HAP-1 (cell line): ENCODE results near the gene CORIN.

Experiments
- DNase-seq, 2 experiments: peaks; one replicate each; pipeline ENCODE4 v3.0.0-alpha.2; 2016 to 2020; ENCODE audit warnings: low spot score in 2 of 2
- H3K27me3 ChIP-seq: fragments of 250-450 bp; sonication (Bioruptor Pico); 2 replicates; pipeline ENCODE4 v1.5.1; 2020; ENCODE audit warnings: low read depth, mild to moderate bottlenecking, moderate library complexity
- H3K36me3 ChIP-seq: fragments of 250-450 bp; sonication (Bioruptor Pico); replicated peaks from 2 replicates; pipeline ENCODE4 v1.5.1; 2020; ENCODE audit warnings: mild to moderate bottlenecking
- H3K4me1 ChIP-seq: fragments of 250-450 bp; sonication (Bioruptor Pico); 2 replicates; pipeline ENCODE4 v1.5.1; 2020; ENCODE audit warnings: mild to moderate bottlenecking
- H3K4me3 ChIP-seq: fragments of 250-450 bp; sonication (Bioruptor Pico); 2 replicates; pipeline ENCODE4 v1.5.1; 2020; ENCODE audit warnings: mild to moderate bottlenecking, moderate library complexity
- H3K9me3 ChIP-seq: fragments of 250-450 bp; sonication (Bioruptor Pico); 2 replicates; pipeline ENCODE4 v1.5.1; 2020; ENCODE audit warnings: mild to moderate bottlenecking, moderate library complexity
- in situ Hi-C: fragments of 300-500 bp; cut with MboI; formaldehyde crosslinking; loops from 3 replicates; pipeline ENCODE4 v1.14.3; 2020; ENCODE audit warnings: low sequenced_read_pairs, inconsistent platforms, mixed read lengths

The CORIN gene

GRCh38 chr4:47746122-47746521 is 91.7 kb downstream of the CORIN start:
- Histone ChIP-seq H3K36me3 (no peaks in the 10 kb centered on the region), H3K27me3 (no peaks in the 10 kb centered on the region), H3K4me1 (peaks cover 5% of the 10 kb centered on the region; the same call in 1 of the 2 replicates), H3K4me3 (no peak overlapping the region), H3K9me3 (no peaks in the 10 kb centered on the region)
- no peak for DNase-seq
- in situ Hi-C loops = no loop called here

GRCh38 chr4:47744843-47745382 is 93.0 kb downstream of the CORIN start:
- no peak overlapping the region for H3K4me3 ChIP-seq
- H3K27me3 ChIP-seq = no peaks in the 10 kb centered on the region
- H3K36me3 ChIP-seq = no peaks in the 10 kb centered on the region
- H3K9me3 ChIP-seq = no peaks in the 10 kb centered on the region
- H3K4me1 ChIP-seq = peaks cover 5% of the 10 kb centered on the region; the same call in 1 of the 2 replicates
- no peak for DNase-seq
- in situ Hi-C loops = no loop called here

GRCh38 chr4:47744253-47744652 is 93.6 kb downstream of the CORIN start:
- H3K36me3 ChIP-seq = no peaks in the 10 kb centered on the region
- H3K9me3 ChIP-seq = no peaks in the 10 kb centered on the region
- in situ Hi-C loops = no loop called here
- DNase-seq = no peak
- no peak overlapping the region for H3K4me3 ChIP-seq
- H3K4me1 ChIP-seq = peaks cover 5% of the 10 kb centered on the region; the same call in 1 of the 2 replicates
- H3K27me3 ChIP-seq = no peaks in the 10 kb centered on the region

GRCh38 chr4:47741200-47741599 is 96.7 kb downstream of the CORIN start:
- no peaks in the 10 kb centered on the region for H3K4me1 ChIP-seq
- no peaks in the 10 kb centered on the region for H3K36me3 ChIP-seq
- H3K9me3 ChIP-seq = no peaks in the 10 kb centered on the region
- no peak overlapping the region for H3K4me3 ChIP-seq
- no peaks in the 10 kb centered on the region for H3K27me3 ChIP-seq
- DNase-seq = no peak
- in situ Hi-C loops = no loop called here

- DNase-seq = no peak
- Histone ChIP-seq H3K9me3 (no peaks in the 10 kb centered on the region), H3K4me3 (no peak overlapping the region), H3K4me1 (no peaks in the 10 kb centered on the region), H3K36me3 (no peaks in the 10 kb centered on the region), H3K27me3 (no peaks in the 10 kb centered on the region)
- in situ Hi-C loops = no loop called here
Measured at GRCh38 chr4:47737326-47737725, 100.5 kb downstream of the CORIN start.

- no peaks in the 10 kb centered on the region for H3K9me3 ChIP-seq
- no peaks in the 10 kb centered on the region for H3K27me3 ChIP-seq
- no peak overlapping the region for H3K4me3 ChIP-seq
- in situ Hi-C loops = no loop called here
- no peak for DNase-seq
- no peaks in the 10 kb centered on the region for H3K4me1 ChIP-seq
- no peaks in the 10 kb centered on the region for H3K36me3 ChIP-seq
Measured at GRCh38 chr4:47736555-47736954, 101.3 kb downstream of the CORIN start.

GRCh38 chr4:47736146-47736545 is 101.7 kb downstream of the CORIN start:
- Histone ChIP-seq H3K36me3 (no peaks in the 10 kb centered on the region), H3K27me3 (no peaks in the 10 kb centered on the region), H3K4me1 (no peaks in the 10 kb centered on the region), H3K9me3 (no peaks in the 10 kb centered on the region), H3K4me3 (no peak overlapping the region)
- DNase-seq = no peak
- in situ Hi-C loops = no loop called here

GRCh38 chr4:47733302-47734175 is 104.3 kb downstream of the CORIN start:
- Histone ChIP-seq H3K4me3 (no peak overlapping the region), H3K4me1 (no peaks in the 10 kb centered on the region), H3K9me3 (no peaks in the 10 kb centered on the region), H3K36me3 (no peaks in the 10 kb centered on the region), H3K27me3 (no peaks in the 10 kb centered on the region)
- no peak for DNase-seq
- in situ Hi-C loops = no loop called here

- no peaks in the 10 kb centered on the region for H3K4me1 ChIP-seq
- no peak for DNase-seq
- in situ Hi-C loops = no loop called here
- no peaks in the 10 kb centered on the region for H3K27me3 ChIP-seq
- no peaks in the 10 kb centered on the region for H3K36me3 ChIP-seq
- H3K4me3 ChIP-seq = no peak overlapping the region
- H3K9me3 ChIP-seq = no peaks in the 10 kb centered on the region
Measured at GRCh38 chr4:47731182-47731581, 106.7 kb downstream of the CORIN start.

GRCh38 chr4:47729131-47729680 is 108.7 kb downstream of the CORIN start:
- in situ Hi-C loops = no loop called here
- Histone ChIP-seq H3K27me3 (no peaks in the 10 kb centered on the region), H3K4me3 (no peak overlapping the region), H3K36me3 (no peaks in the 10 kb centered on the region), H3K4me1 (no peaks in the 10 kb centered on the region), H3K9me3 (no peaks in the 10 kb centered on the region)
- DNase-seq = no peak

GRCh38 chr4:47721892-47722575 is 115.8 kb downstream of the CORIN start:
- Histone ChIP-seq H3K9me3 (no peaks in the 10 kb centered on the region), H3K4me1 (no peaks in the 10 kb centered on the region; the same call in 1 of the 2 replicates), H3K27me3 (no peaks in the 10 kb centered on the region; the same call in 1 of the 2 replicates), H3K36me3 (no peaks in the 10 kb centered on the region), H3K4me3 (no peak overlapping the region)
- in situ Hi-C loops = no loop called here
- no peak for DNase-seq

- no peak for DNase-seq
- no peak overlapping the region for H3K4me3 ChIP-seq
- in situ Hi-C loops = no loop called here
- no peaks in the 10 kb centered on the region for H3K9me3 ChIP-seq
- H3K27me3 ChIP-seq = no peaks in the 10 kb centered on the region; the same call in 1 of the 2 replicates
- no peaks in the 10 kb centered on the region; the same call in 1 of the 2 replicates for H3K4me1 ChIP-seq
- no peaks in the 10 kb centered on the region for H3K36me3 ChIP-seq
Measured at GRCh38 chr4:47721485-47721884, 116.4 kb downstream of the CORIN start.

GRCh38 chr4:47720787-47721186 is 117.1 kb downstream of the CORIN start:
- no peaks in the 10 kb centered on the region; the same call in 1 of the 2 replicates for H3K27me3 ChIP-seq
- no peak overlapping the region for H3K4me3 ChIP-seq
- no peaks in the 10 kb centered on the region for H3K36me3 ChIP-seq
- H3K9me3 ChIP-seq = no peaks in the 10 kb centered on the region
- no peak for DNase-seq
- in situ Hi-C loops = no loop called here
- H3K4me1 ChIP-seq = no peaks in the 10 kb centered on the region; the same call in 1 of the 2 replicates

GRCh38 chr4:47719576-47719975 is 118.3 kb downstream of the CORIN start:
- Histone ChIP-seq H3K4me3 (no peak overlapping the region), H3K27me3 (no peaks in the 10 kb centered on the region; the same call in 1 of the 2 replicates), H3K4me1 (no peaks in the 10 kb centered on the region; the same call in 1 of the 2 replicates), H3K9me3 (no peaks in the 10 kb centered on the region), H3K36me3 (no peaks in the 10 kb centered on the region)
- in situ Hi-C loops = no loop called here
- DNase-seq = no peak
